GM18526 (cell line): ENCODE data around the gene PEX16.

Source experiments
- POLR2A ChIP-seq: IDR thresholded peaks from 3 replicates; pipeline ENCODE4 v1.6.1; 2011; ENCODE audit not compliant: insufficient read length; ENCODE audit errors: extremely low read depth

Gene PEX16

GRCh38 chr11:45879803-45880686 lies 37.6 kb downstream of the PEX16 start:
- TF ChIP-seq POLR2A = no peak

GRCh38 chr11:45877845-45878244 lies 39.8 kb downstream of the PEX16 start:
- TF ChIP-seq POLR2A = no peak

GRCh38 chr11:45877221-45877620 lies 40.5 kb downstream of the PEX16 start:
- no peak for TF ChIP-seq POLR2A

DNA sequence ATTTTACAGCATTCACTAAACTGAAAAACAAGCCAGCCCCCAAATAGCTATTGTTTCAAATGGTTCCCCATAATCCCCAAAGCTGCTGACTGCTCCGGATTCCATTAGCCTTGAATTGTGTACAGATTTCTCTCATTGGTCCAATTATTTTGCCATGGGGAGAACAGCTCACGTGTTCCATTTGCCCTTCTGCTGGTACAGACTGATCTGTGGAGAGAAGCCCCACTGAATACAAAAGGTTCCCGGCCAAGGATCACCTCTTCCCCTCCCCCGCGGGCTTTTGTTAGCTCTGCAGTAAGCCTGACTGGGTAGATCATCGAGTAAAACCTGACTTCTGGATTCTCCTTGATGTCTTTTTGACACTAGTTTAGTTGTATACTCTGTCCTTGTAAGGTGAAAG lies 41.3 kb downstream of the PEX16 start:
- TF ChIP-seq POLR2A = no peak

- no peak for TF ChIP-seq POLR2A
Observed at GRCh38 chr11:45872651-45873356, 44.9 kb downstream of the PEX16 start.

DNA sequence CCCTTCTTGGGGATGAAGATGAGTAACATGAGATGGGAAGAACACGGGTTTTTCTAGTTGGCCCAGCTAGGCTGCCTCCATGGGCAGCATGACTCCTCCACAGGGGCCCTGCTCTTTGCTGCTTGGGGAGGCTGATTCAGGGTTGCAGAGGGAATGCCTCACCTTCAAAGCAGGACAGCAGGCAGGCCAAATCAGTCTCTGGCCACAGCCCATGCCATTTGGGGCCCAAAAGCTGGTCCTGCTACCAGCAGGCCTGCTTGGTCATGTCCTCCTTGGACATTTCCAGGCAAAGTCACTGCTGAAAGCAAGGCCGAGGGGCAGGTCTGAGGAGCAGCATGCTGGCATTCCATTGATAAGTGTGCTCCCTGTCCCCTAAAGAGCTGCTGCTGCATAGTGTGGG lies 46.0 kb downstream of the PEX16 start:
- no peak for TF ChIP-seq POLR2A

GRCh38 chr11:45870706-45871105 lies 47.0 kb downstream of the PEX16 start:
- no peak for TF ChIP-seq POLR2A

DNA sequence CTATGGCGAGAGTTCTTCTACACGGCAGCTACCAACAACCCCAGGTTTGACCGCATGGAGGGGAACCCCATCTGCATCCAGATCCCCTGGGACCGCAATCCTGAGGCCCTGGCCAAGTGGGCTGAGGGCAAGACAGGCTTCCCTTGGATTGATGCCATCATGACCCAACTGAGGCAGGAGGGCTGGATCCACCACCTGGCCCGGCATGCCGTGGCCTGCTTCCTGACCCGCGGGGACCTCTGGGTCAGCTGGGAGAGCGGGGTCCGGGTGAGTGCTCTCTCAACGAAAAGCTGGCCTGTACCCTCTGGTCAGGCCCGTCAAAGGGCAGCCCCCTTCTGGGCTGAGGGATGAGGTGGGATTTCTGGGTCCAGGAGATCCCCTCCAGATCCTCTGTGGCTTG lies 48.1 kb downstream of the PEX16 start:
- no peak for TF ChIP-seq POLR2A

DNA sequence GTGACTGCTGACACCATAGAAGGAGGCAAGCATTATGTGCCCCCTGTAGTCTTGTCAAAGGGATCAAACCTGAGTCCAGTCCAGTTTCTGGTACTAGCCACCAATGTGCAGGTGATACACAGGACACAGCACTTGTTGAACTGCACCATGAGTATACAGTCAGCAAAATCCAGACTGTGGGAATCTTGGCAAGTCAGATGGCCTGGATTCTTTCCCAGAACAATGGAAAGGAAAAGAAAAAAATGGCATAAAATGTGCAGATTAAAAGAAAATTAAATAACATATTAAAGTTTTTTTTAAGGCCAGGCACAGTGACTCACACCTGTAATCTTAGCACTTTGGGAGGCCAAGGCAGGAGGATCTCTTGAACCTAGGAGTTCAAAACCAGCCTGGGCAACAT lies 53.6 kb downstream of the PEX16 start:
- TF ChIP-seq POLR2A = no peak

GRCh38 chr11:45860764-45861510 lies 56.7 kb downstream of the PEX16 start:
- TF ChIP-seq POLR2A = no peak

DNA sequence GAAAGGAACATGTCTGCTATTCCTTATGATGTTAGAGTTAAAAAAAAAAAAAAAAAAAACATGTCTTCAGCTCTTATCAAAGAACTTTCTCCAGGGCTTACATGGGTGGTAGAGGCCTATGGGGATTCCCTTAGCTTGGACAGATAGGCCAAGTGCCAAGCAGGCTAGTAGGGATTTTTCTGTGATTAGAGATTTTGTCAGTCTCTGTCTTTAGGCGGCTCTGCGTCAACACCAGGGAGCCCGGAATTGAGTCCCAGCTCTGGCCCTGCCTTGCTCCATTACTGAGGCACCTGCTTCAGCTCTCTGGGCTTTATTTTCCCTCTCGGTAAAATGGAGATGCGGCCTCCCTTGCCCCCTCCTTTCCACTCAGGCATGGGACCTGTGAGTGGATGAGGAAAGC lies 57.3 kb downstream of the PEX16 start:
- TF ChIP-seq POLR2A = no peak
